ENCODE measurements around the gene IFNA13.

- TF ChIP-seq, protein P1, sequence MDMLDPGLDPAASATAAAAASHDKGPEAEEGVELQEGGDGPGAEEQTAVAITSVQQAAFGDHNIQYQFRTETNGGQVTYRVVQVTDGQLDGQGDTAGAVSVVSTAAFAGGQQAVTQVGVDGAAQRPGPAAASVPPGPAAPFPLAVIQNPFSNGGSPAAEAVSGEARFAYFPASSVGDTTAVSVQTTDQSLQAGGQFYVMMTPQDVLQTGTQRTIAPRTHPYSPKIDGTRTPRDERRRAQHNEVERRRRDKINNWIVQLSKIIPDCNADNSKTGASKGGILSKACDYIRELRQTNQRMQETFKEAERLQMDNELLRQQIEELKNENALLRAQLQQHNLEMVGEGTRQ (IDR thresholded peaks at IDR 0.05): no peak
- TF ChIP-seq HOXA7 (CRISPR knock-in tag; IDR thresholded peaks at IDR 0.05): no peak
- TF ChIP-seq PHF8 (IDR thresholded peaks at IDR 0.05; ENCODE audit: borderline replicate concordance, low read depth): no peak
- no peak for TF ChIP-seq CTCF (IDR thresholded peaks at IDR 0.05)
- no peak for TF ChIP-seq KDM1A (IDR thresholded peaks at IDR 0.05; ENCODE audit: low read depth)
- TF ChIP-seq EP300 (IDR thresholded peaks at IDR 0.05): no peak
- no peak for TF ChIP-seq BHLHE40 (IDR thresholded peaks at IDR 0.05; ENCODE audit: low read depth, low read length)
- no peak for TF ChIP-seq CHD2 (IDR thresholded peaks at IDR 0.05; ENCODE audit: low read length, partially characterized antibody)
- no peak for TF ChIP-seq TP53 (CRISPR knock-in tag; IDR thresholded peaks at IDR 0.05)
- no peak for TF ChIP-seq RAD21 (conservative IDR thresholded peaks at IDR 0.05 in 1 of 2, IDR thresholded peaks at IDR 0.05 in 1 of 2)
- no peak for TF ChIP-seq KDM5A (IDR thresholded peaks at IDR 0.05)
These were observed 47.8 kb upstream of the IFNA13 start for GRCh38 chr9:21415493-21416267.

Measured in A549 (cell line).